ENCODE results near the gene ASL.

The ASL gene

GRCh38 chr7:66083677-66084076, 8.1 kb downstream of the ASL start:
- no peaks in the 10 kb centered on the region for H3K27me3 ChIP-seq (ENCODE audit: insufficient read depth, poor library complexity, severe bottlenecking)
- no peak for TF ChIP-seq GABPA (IDR thresholded peaks at IDR 0.05; ENCODE audit: low read depth)
- no peak for TF ChIP-seq REST (IDR thresholded peaks at IDR 0.05; ENCODE audit: insufficient replicate concordance, low read depth)
- TF ChIP-seq CTCF (IDR thresholded peaks at IDR 0.05; ENCODE audit: insufficient read depth, low read length), result no peak
- no peak for TF ChIP-seq POLR2AphosphoS5 (IDR thresholded peaks at IDR 0.05; ENCODE audit: low read depth)
- no peak for TF ChIP-seq SPI1 (IDR thresholded peaks at IDR 0.05; ENCODE audit: borderline replicate concordance, low read depth)
- H3K27ac ChIP-seq (replicated peaks), result no peak overlapping the region
- DNase-seq (ENCODE audit: low read depth in 1 of 2, low spot score in 1 of 2), result no peak
- H3K4me3 ChIP-seq (replicated peaks; ENCODE audit: insufficient read depth, low read length), result no peak overlapping the region

GRCh38 chr7:66088861-66089838, 13.5 kb downstream of the ASL start:
- Histone ChIP-seq H3K27ac (replicated peaks) (no peak overlapping the region), H3K4me3 (replicated peaks; ENCODE audit: insufficient read depth, low read length) (no peak overlapping the region), H3K27me3 (ENCODE audit: insufficient read depth, poor library complexity, severe bottlenecking) (no peaks in the 10 kb centered on the region)
- TF ChIP-seq GABPA (IDR thresholded peaks at IDR 0.05; ENCODE audit: low read depth) (no peak), CTCF (IDR thresholded peaks at IDR 0.05; ENCODE audit: insufficient read depth, low read length) (no peak), POLR2AphosphoS5 (IDR thresholded peaks at IDR 0.05; ENCODE audit: low read depth) (no peak)
- DNase-seq (ENCODE audit: low read depth in 1 of 2, low spot score in 1 of 2), result no peak

- no peak for DNase-seq (ENCODE audit: low read depth in 1 of 2, low spot score in 1 of 2)
- no peak overlapping the region for H3K27ac ChIP-seq (replicated peaks)
- TF ChIP-seq SPI1 (IDR thresholded peaks at IDR 0.05; ENCODE audit: borderline replicate concordance, low read depth), result no peak
- TF ChIP-seq REST (IDR thresholded peaks at IDR 0.05; ENCODE audit: insufficient replicate concordance, low read depth), result no peak
- TF ChIP-seq CTCF (IDR thresholded peaks at IDR 0.05; ENCODE audit: insufficient read depth, low read length), result no peak
- TF ChIP-seq GABPA (IDR thresholded peaks at IDR 0.05; ENCODE audit: low read depth), result no peak
- no peak for TF ChIP-seq POLR2AphosphoS5 (IDR thresholded peaks at IDR 0.05; ENCODE audit: low read depth)
- no peaks in the 10 kb centered on the region for H3K27me3 ChIP-seq (ENCODE audit: insufficient read depth, poor library complexity, severe bottlenecking)
- no peak overlapping the region for H3K4me3 ChIP-seq (replicated peaks; ENCODE audit: insufficient read depth, low read length)
Measured at GRCh38 chr7:66092654-66093053, 17.0 kb downstream of the ASL start.
